Endothelial cell of umbilical vein (primary cell): ENCODE measurements around the gene CDC42BPB. TPM values are rescaled to one million over a fixed set of nuclear protein-coding genes. Genes with fewer than 3 reads are reported as not detected.

ENCODE experiments used
- BruUV-seq: library from RNA; stranded (reverse); fragments of 400-500 nt; replicated peaks from 2 replicates; lab custom pipeline; 2021; lab: Mats Ljungman, UMichigan
- CTCF ChIA-PET: fragments of 300-600, 350-600 bp; sonication (Branson Sonifier 250); formaldehyde crosslinking; loops from one replicate; lab custom pipeline; 2021; ENCODE audit warnings: antibody characterized with exemption, inconsistent platforms; lab: Charles Lee
- POLR2A ChIA-PET: fragments of 300-600, 350-600 bp; sonication (Branson Sonifier 250); formaldehyde crosslinking; loops from one replicate; lab custom pipeline; 2021; ENCODE audit warnings: antibody characterized with exemption, inconsistent platforms; lab: Charles Lee
- DNase-seq: peaks from one replicate; pipeline ENCODE4 v3.0.0-alpha.2; 2011; ENCODE audit warnings: low read depth, low spot score
- FAIRE-seq: peaks from 2 replicates; lab custom pipeline; 2011; peaks lifted over from hg19 to GRCh38; lab: Jason Lieb, UNC
- H2AFZ ChIP-seq: 2 replicates; pipeline ENCODE4 v1.6.0; 2012; ENCODE audit warnings: low read depth, low read length, control low read depth, inconsistent platforms
- H3K27ac ChIP-seq: 2 replicates; pipeline ENCODE4 v1.5.1; 2011; ENCODE audit warnings: low read depth, mild to moderate bottlenecking, control low read depth, low read length, moderate library complexity; ENCODE audit not compliant: insufficient read depth
- H3K27me3 ChIP-seq, 2 experiments: 2 replicates each; pipeline versions ENCODE4 v1.6.0 to v1.6.1; 2011; ENCODE audit warnings: low read length in 2 of 2, mixed read lengths in 1 of 2; ENCODE audit not compliant: control insufficient read depth in 2 of 2, insufficient read depth in 2 of 2
- H3K36me3 ChIP-seq, 2 experiments: 2 replicates in 1 of 2; 3 replicates in 1 of 2; pipeline ENCODE4 v1.5.1; 2011; ENCODE audit warnings: low read length in 2 of 2, mild to moderate bottlenecking in 1 of 2, moderate library complexity in 1 of 2; ENCODE audit not compliant: control insufficient read depth in 2 of 2, insufficient read depth in 2 of 2; ENCODE audit errors: extremely low read depth in 1 of 2
- H3K4me1 ChIP-seq: 3 replicates; pipeline ENCODE4 v1.5.1; 2011; ENCODE audit warnings: mild to moderate bottlenecking, low read length; ENCODE audit not compliant: control insufficient read depth, insufficient read depth; ENCODE audit errors: extremely low read depth
- H3K4me2 ChIP-seq: 2 replicates; pipeline ENCODE4 v1.6.1; 2011; ENCODE audit warnings: low read length, control low read depth, mixed read lengths; ENCODE audit not compliant: insufficient read depth
- H3K4me3 ChIP-seq, 3 experiments: fragments of 200-600 bp in 1 of 3; sonication (generic), shearing (Covaris generic) in 1 of 3; replicated peaks in 1 of 3; 2 replicates each; pipeline ENCODE4 v1.5.1; 2011 to 2016; ENCODE audit warnings: control low read depth in 3 of 3, low read length in 3 of 3, mild to moderate bottlenecking in 2 of 3, inconsistent platforms in 1 of 3, low read depth in 1 of 3, moderate library complexity in 1 of 3; ENCODE audit not compliant: insufficient read depth in 1 of 3
- H3K79me2 ChIP-seq: 2 replicates; pipeline ENCODE4 v1.6.0; 2012; ENCODE audit warnings: low read length, inconsistent platforms; ENCODE audit not compliant: control insufficient read depth, insufficient read depth
- H3K9ac ChIP-seq: replicated peaks from 2 replicates; pipeline ENCODE3; 2011; ENCODE audit warnings: low read length, control low read depth; ENCODE audit not compliant: insufficient read depth; ENCODE audit errors: extremely low read depth
- H3K9me1 ChIP-seq: replicated peaks from 3 replicates; pipeline ENCODE4 v1.6.0; 2011; ENCODE audit warnings: mild to moderate bottlenecking, low read length; ENCODE audit not compliant: control insufficient read depth, insufficient read depth; ENCODE audit errors: extremely low read depth
- H3K9me3 ChIP-seq: replicated peaks from 2 replicates; pipeline ENCODE4 v1.5.1; 2012; ENCODE audit warnings: low read length, inconsistent platforms; ENCODE audit not compliant: control insufficient read depth, insufficient read depth
- H4K20me1 ChIP-seq: replicated peaks from 2 replicates; pipeline ENCODE3; 2011; ENCODE audit warnings: mild to moderate bottlenecking, low read length; ENCODE audit not compliant: control insufficient read depth, insufficient read depth; ENCODE audit errors: extremely low read depth
- CTCF ChIP-seq, 2 donors: IDR thresholded peaks; 1 replicate in 1 of 2; 2 replicates in 1 of 2; pipeline ENCODE4 v1.5.1; 2011; ENCODE audit warnings: low read length in 2 of 2, mild to moderate bottlenecking in 2 of 2, moderate library complexity in 2 of 2, control low read depth in 1 of 2, inconsistent platforms in 1 of 2, low read depth in 1 of 2; ENCODE audit not compliant: insufficient read depth in 1 of 2; ENCODE audit errors: extremely low read depth in 1 of 2
- EZH2 ChIP-seq: IDR thresholded peaks from 2 replicates; pipeline ENCODE4 v1.6.1; 2012; ENCODE audit warnings: borderline replicate concordance, low read depth, mild to moderate bottlenecking, moderate library complexity, low read length, inconsistent platforms; ENCODE audit not compliant: severe bottlenecking
- FOS ChIP-seq: IDR thresholded peaks from 2 replicates; pipeline ENCODE4 v1.6.1; 2011; ENCODE audit warnings: mild to moderate bottlenecking, low read length, moderate library complexity, borderline replicate concordance; ENCODE audit not compliant: insufficient read depth
- JUN ChIP-seq: IDR thresholded peaks from 2 replicates; pipeline ENCODE4 v1.6.1; 2011; ENCODE audit warnings: borderline replicate concordance, low read depth; ENCODE audit not compliant: insufficient read length, insufficient read depth
- MAX ChIP-seq: IDR thresholded peaks from 2 replicates; pipeline ENCODE4 v1.6.1; 2011; ENCODE audit not compliant: insufficient read depth, insufficient read length
- MYC ChIP-seq: IDR thresholded peaks from one replicate; pipeline ENCODE4 v1.6.1; 2011; ENCODE audit warnings: mild to moderate bottlenecking, low read depth, low read length
- POLR2A ChIP-seq: IDR thresholded peaks from 2 replicates; pipeline ENCODE4 v1.6.1; 2012; ENCODE audit warnings: low read depth, mild to moderate bottlenecking, control low read depth, low read length
- POLR2AphosphoS5 ChIP-seq: IDR thresholded peaks from 2 replicates; pipeline ENCODE4 v1.6.1; 2012; ENCODE audit warnings: low read depth, mild to moderate bottlenecking, control low read depth, low read length, moderate library complexity; ENCODE audit not compliant: insufficient read depth
- dilution Hi-C: fragments of 300-500 bp; cut with MboI; formaldehyde crosslinking; loops from one replicate; pipeline ENCODE4 v1.15.0; 2019; ENCODE audit warnings: low sequenced_read_pairs; ENCODE audit not compliant: extremely low pct_ligation_motif_present
- intact Hi-C: fragments of 100-400 bp; cut with micrococcal nuclease; formaldehyde crosslinking; loops from one replicate; pipeline ENCODE4 v1.10.0; 2022
- polyA plus RNA-seq, 4 experiments: library from polyadenylated mRNA; depleted of rRNA in 3 of 4; stranded (reverse) in 3 of 4; unstranded in 1 of 4; fragments of >200 nt; gene quantifications; 2 replicates each; pipeline versions ENCODE4 v1.2.1 to v1.2.3, GENCODE V29; 2011 to 2012; ENCODE audit warnings: missing spikeins in 1 of 4
- total RNA-seq: library from RNA; stranded (reverse); gene quantifications from 2 replicates; pipeline ENCODE4 v1.2.3, GENCODE V29; 2021

Gene CDC42BPB
- total and polyA plus RNA-seq, 2 donors (not counting 3 experiments of a cell fraction or from before 2014, with no cell fraction given) = 82.6 to 131 TPM

- ChIA-PET CTCF (interaction anchor here (0.5 to 3.9 kb wide), 2 partner anchors 10 to 48 kb away, joined by 3 to 67 read pairs; no protein-coding TSS in a partner anchor), POLR2A (no interaction called here)
- Histone ChIP-seq H3K9me3 (no peaks in the 10 kb centered on the region), H2AFZ (no peak within 1 kb of the TSS), H3K9ac (no peak within 1 kb of the TSS), H3K4me2 (no peak within 1 kb of the TSS), H3K36me3 (no peaks in the 10 kb centered on the region), H3K4me1 (peaks cover 4% of the 10 kb centered on the region), H3K9me1 (no peaks in the 10 kb centered on the region), H4K20me1 (no peaks in the 10 kb centered on the region), H3K4me3 (no peak within 1 kb of the TSS), H3K79me2 (no peaks in the 10 kb centered on the region), H3K27ac (no peak within 1 kb of the TSS), H3K27me3 (no peaks in the 10 kb centered on the region)
- DNase-seq (no peak), FAIRE-seq (no peak)
- no TSS peak for BruUV-seq
- intact Hi-C loops = no loop called here
- TF ChIP-seq POLR2A = no peak
- TF ChIP-seq CTCF (IDR thresholded peaks at IDR 0.05; ENCODE audit: extremely low read depth in 1 of 2, insufficient read depth in 1 of 2, low read depth in 1 of 2, low read length in 2 of 2) = no peak
- no peak for TF ChIP-seq MAX
- TF ChIP-seq JUN = no peak
- no peak for TF ChIP-seq FOS
- TF ChIP-seq EZH2 = no peak
- no peak for TF ChIP-seq POLR2AphosphoS5
- TF ChIP-seq MYC = no peak
- dilution Hi-C loops = no loop called here
These were observed 37.3 kb upstream of the CDC42BPB start, which contains the start of gene EXOC3L4 for GRCh38 chr14:103094406-103095209. Gene EXOC3L4, plus strand, starts transcription at chr14:103094725. Its CDS starts 5,495 bp downstream, at chr14:103100220.
